Neural progenitor cell (in vitro differentiated cells): ENCODE measurements around the gene FAM216B.

Experiments
- EZH2 ChIP-seq: fragments of 200-600 bp; sonication (generic); IDR thresholded peaks from 2 replicates; pipeline ENCODE4 v1.6.1; 2017; ENCODE audit warnings: antibody characterized with exemption, mild to moderate bottlenecking, moderate library complexity
- EZH2phosphoT487 ChIP-seq: fragments of 200-600 bp; sonication (generic); IDR thresholded peaks from 2 replicates; pipeline ENCODE4 v1.6.1; 2017; ENCODE audit warnings: antibody characterized with exemption
- TF ChIP-seq, protein P1 (sequence below): fragments of 200-600 bp; sonication (generic); IDR thresholded peaks from 2 replicates; pipeline ENCODE4 v1.5.1; 2017; ENCODE audit warnings: antibody characterized with exemption, mild to moderate bottlenecking

DNA sequence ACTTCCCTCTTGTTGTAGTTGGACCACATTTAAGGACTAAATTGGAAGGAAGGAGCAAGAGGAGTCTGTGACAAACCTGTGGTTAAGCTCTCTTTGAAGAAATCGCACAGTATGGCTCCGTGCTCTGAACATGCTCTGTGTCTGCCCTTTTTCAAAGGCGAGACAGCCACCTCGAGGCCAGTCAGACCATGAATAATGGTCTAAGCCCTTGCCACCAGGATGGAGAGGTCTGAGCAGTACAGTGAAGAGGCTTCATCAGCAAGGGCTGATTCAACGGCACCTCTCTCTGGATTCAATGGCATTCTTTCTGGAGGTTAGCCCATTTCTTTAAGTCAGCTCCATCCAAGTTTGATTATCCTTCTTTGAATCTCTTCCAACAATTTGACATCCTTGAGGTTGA is 30.9 kb downstream of the FAM216B start:
- no peak for TF ChIP-seq EZH2
- TF ChIP-seq, protein P1, sequence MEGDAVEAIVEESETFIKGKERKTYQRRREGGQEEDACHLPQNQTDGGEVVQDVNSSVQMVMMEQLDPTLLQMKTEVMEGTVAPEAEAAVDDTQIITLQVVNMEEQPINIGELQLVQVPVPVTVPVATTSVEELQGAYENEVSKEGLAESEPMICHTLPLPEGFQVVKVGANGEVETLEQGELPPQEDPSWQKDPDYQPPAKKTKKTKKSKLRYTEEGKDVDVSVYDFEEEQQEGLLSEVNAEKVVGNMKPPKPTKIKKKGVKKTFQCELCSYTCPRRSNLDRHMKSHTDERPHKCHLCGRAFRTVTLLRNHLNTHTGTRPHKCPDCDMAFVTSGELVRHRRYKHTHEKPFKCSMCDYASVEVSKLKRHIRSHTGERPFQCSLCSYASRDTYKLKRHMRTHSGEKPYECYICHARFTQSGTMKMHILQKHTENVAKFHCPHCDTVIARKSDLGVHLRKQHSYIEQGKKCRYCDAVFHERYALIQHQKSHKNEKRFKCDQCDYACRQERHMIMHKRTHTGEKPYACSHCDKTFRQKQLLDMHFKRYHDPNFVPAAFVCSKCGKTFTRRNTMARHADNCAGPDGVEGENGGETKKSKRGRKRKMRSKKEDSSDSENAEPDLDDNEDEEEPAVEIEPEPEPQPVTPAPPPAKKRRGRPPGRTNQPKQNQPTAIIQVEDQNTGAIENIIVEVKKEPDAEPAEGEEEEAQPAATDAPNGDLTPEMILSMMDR = no peak
- TF ChIP-seq EZH2phosphoT487 = no peak
